Immature natural killer cell (primary cell): Measurements from ENCODE around the gene PIR. TPM values are rescaled to one million over a fixed set of nuclear protein-coding genes. Genes with fewer than 3 reads are reported as not detected.

Source experiments
- DNase-seq, 3 donors: peaks; one replicate each; pipeline ENCODE4 v3.0.0; 2022; ENCODE audit warnings: mixed read lengths in 1 of 3
- H3K27ac Mint-ChIP-seq, 6 donors: one replicate each; pipeline ENCODE4 v1.8.0; 2020; ENCODE audit warnings: mixed read lengths in 6 of 6, mild to moderate bottlenecking in 5 of 6, inconsistent platforms in 4 of 6, moderate library complexity in 3 of 6
- H3K27me3 Mint-ChIP-seq, 3 donors: one replicate each; pipeline ENCODE4 v1.8.0; 2020 to 2021; ENCODE audit warnings: low read depth in 3 of 3, mild to moderate bottlenecking in 3 of 3, mixed read lengths in 3 of 3, moderate library complexity in 3 of 3, inconsistent platforms in 1 of 3
- H3K36me3 Mint-ChIP-seq, 3 donors: one replicate each; pipeline ENCODE4 v1.8.0; 2020; ENCODE audit warnings: mixed read lengths in 3 of 3, inconsistent platforms in 2 of 3, mild to moderate bottlenecking in 2 of 3
- H3K4me1 Mint-ChIP-seq, 2 donors: one replicate each; pipeline ENCODE4 v1.8.0; 2020; ENCODE audit warnings: inconsistent platforms in 2 of 2, mild to moderate bottlenecking in 2 of 2, mixed read lengths in 2 of 2, moderate library complexity in 1 of 2
- H3K4me3 Mint-ChIP-seq, 5 donors: one replicate each; pipeline ENCODE4 v1.8.0; 2020; ENCODE audit warnings: mild to moderate bottlenecking in 5 of 5, mixed read lengths in 5 of 5, inconsistent platforms in 3 of 5, moderate library complexity in 3 of 5
- H3K9me3 Mint-ChIP-seq, 6 donors: one replicate each; pipeline ENCODE4 v1.8.0; 2020; ENCODE audit warnings: mild to moderate bottlenecking in 6 of 6, mixed read lengths in 6 of 6, inconsistent platforms in 4 of 6, moderate library complexity in 3 of 6
- polyA plus RNA-seq, 3 donors: library from polyadenylated mRNA; unstranded; fragments of 300-500 nt; fragmentation: Illumina TruSeq; gene quantifications; one replicate each; pipeline ENCODE4 v1.2.3, GENCODE V29; 2021

The PIR gene
- polyA plus RNA-seq, 3 donors from 2014 or later, result 0.76 TPM; not detected in 2

- H3K36me3 Mint-ChIP-seq, result no peaks in the 10 kb centered on the region
- DNase-seq, result no peak
- peaks cover 0 to 2% (median 0%) of the 10 kb centered on the region in 6 donors for H3K9me3 Mint-ChIP-seq
- no peak overlapping the region for H3K4me3 Mint-ChIP-seq
- H3K27me3 Mint-ChIP-seq, result peaks cover 2 to 4% (median 4%) of the 10 kb centered on the region in 3 donors
- H3K4me1 Mint-ChIP-seq, result no peaks in the 10 kb centered on the region
- no peak overlapping the region for H3K27ac Mint-ChIP-seq
These were observed 23.5 kb downstream of the PIR start for GRCh38 chrX:15469613-15470012.

GRCh38 chrX:15468036-15468435, 25.1 kb downstream of the PIR start:
- Mint-ChIP-seq H3K9me3 (peaks cover 0 to 2% (median 0%) of the 10 kb centered on the region in 6 donors), H3K27me3 (peaks cover 2 to 4% (median 4%) of the 10 kb centered on the region in 3 donors), H3K4me3 (no peak overlapping the region), H3K36me3 (no peaks in the 10 kb centered on the region), H3K4me1 (no peaks in the 10 kb centered on the region), H3K27ac (no peak overlapping the region)
- no peak for DNase-seq

- Mint-ChIP-seq H3K27ac (no peak overlapping the region), H3K4me1 (no peaks in the 10 kb centered on the region), H3K9me3 (no peaks in the 10 kb centered on the region), H3K36me3 (no peaks in the 10 kb centered on the region), H3K27me3 (peaks cover 2 to 3% (median 2%) of the 10 kb centered on the region in 3 donors), H3K4me3 (no peak overlapping the region)
- DNase-seq, result no peak
These were observed 27.1 kb downstream of the PIR start for GRCh38 chrX:15465896-15466651.

- H3K27me3 Mint-ChIP-seq, result peaks cover 2% of the 10 kb centered on the region in 3 donors
- H3K9me3 Mint-ChIP-seq, result no peaks in the 10 kb centered on the region
- no peak overlapping the region for H3K4me3 Mint-ChIP-seq
- DNase-seq, result no peak
- H3K4me1 Mint-ChIP-seq, result no peaks in the 10 kb centered on the region
- no peak overlapping the region for H3K27ac Mint-ChIP-seq
- no peaks in the 10 kb centered on the region for H3K36me3 Mint-ChIP-seq
These were observed 27.8 kb downstream of the PIR start for GRCh38 chrX:15465347-15465746.

GRCh38 chrX:15464704-15465103, 28.4 kb downstream of the PIR start:
- H3K27me3 Mint-ChIP-seq, result peaks cover 2% of the 10 kb centered on the region in 3 donors
- no peak overlapping the region for H3K4me3 Mint-ChIP-seq
- no peak for DNase-seq
- H3K9me3 Mint-ChIP-seq, result no peaks in the 10 kb centered on the region
- H3K4me1 Mint-ChIP-seq, result no peaks in the 10 kb centered on the region
- H3K36me3 Mint-ChIP-seq, result no peaks in the 10 kb centered on the region
- no peak overlapping the region for H3K27ac Mint-ChIP-seq

- no peaks in the 10 kb centered on the region for H3K9me3 Mint-ChIP-seq
- no peak for DNase-seq
- H3K4me1 Mint-ChIP-seq, result no peaks in the 10 kb centered on the region
- H3K36me3 Mint-ChIP-seq, result no peaks in the 10 kb centered on the region
- H3K4me3 Mint-ChIP-seq, result no peak overlapping the region
- H3K27ac Mint-ChIP-seq, result no peak overlapping the region
- peaks cover 0 to 3% (median 0%) of the 10 kb centered on the region in 3 donors for H3K27me3 Mint-ChIP-seq
These were observed 41.2 kb downstream of the PIR start for GRCh38 chrX:15451913-15452312.

GRCh38 chrX:15448010-15448639, 45.0 kb downstream of the PIR start:
- Mint-ChIP-seq H3K9me3 (no peaks in the 10 kb centered on the region), H3K27ac (no peak overlapping the region), H3K4me3 (no peak overlapping the region), H3K27me3 (peaks cover 0 to 5% (median 2%) of the 10 kb centered on the region in 3 donors), H3K36me3 (no peaks in the 10 kb centered on the region), H3K4me1 (no peaks in the 10 kb centered on the region)
- no peak for DNase-seq

GRCh38 chrX:15441464-15441863, 51.7 kb downstream of the PIR start:
- DNase-seq, result no peak
- Mint-ChIP-seq H3K4me3 (no peak overlapping the region), H3K27me3 (peaks cover 0 to 12% (median 6%) of the 10 kb centered on the region in 3 donors), H3K9me3 (peaks cover 0 to 2% (median 0%) of the 10 kb centered on the region in 6 donors), H3K4me1 (no peaks in the 10 kb centered on the region), H3K36me3 (no peaks in the 10 kb centered on the region), H3K27ac (no peak overlapping the region)

- Mint-ChIP-seq H3K36me3 (no peaks in the 10 kb centered on the region), H3K9me3 (peaks cover 0 to 2% (median 0%) of the 10 kb centered on the region in 6 donors), H3K4me3 (no peak overlapping the region), H3K27ac (no peak overlapping the region), H3K27me3 (peaks cover 0 to 10% (median 10%) of the 10 kb centered on the region in 3 donors), H3K4me1 (no peaks in the 10 kb centered on the region)
- no peak for DNase-seq
These were observed 54.8 kb downstream of the PIR start for GRCh38 chrX:15438332-15438731.

- H3K9me3 Mint-ChIP-seq, result peaks cover 0 to 2% (median 0%) of the 10 kb centered on the region in 6 donors
- DNase-seq, result no peak
- H3K27me3 Mint-ChIP-seq, result peaks cover 0 to 12% (median 12%) of the 10 kb centered on the region in 3 donors
- H3K4me1 Mint-ChIP-seq, result no peaks in the 10 kb centered on the region
- H3K27ac Mint-ChIP-seq, result no peak overlapping the region
- H3K4me3 Mint-ChIP-seq, result no peak overlapping the region
- H3K36me3 Mint-ChIP-seq, result no peaks in the 10 kb centered on the region
These were observed 55.4 kb downstream of the PIR start for GRCh38 chrX:15437724-15438123.

- Mint-ChIP-seq H3K4me1 (no peaks in the 10 kb centered on the region), H3K36me3 (no peaks in the 10 kb centered on the region), H3K27me3 (peaks cover 0 to 16% (median 12%) of the 10 kb centered on the region in 3 donors), H3K4me3 (no peak overlapping the region), H3K9me3 (no peaks in the 10 kb centered on the region), H3K27ac (no peak overlapping the region)
- DNase-seq, result no peak
These were observed 57.1 kb downstream of the PIR start for GRCh38 chrX:15435836-15436619.

- no peak for DNase-seq
- no peak overlapping the region for H3K4me3 Mint-ChIP-seq
- no peaks in the 10 kb centered on the region for H3K36me3 Mint-ChIP-seq
- H3K27ac Mint-ChIP-seq, result no peak overlapping the region
- H3K27me3 Mint-ChIP-seq, result peaks cover 0 to 20% (median 10%) of the 10 kb centered on the region in 3 donors
- no peaks in the 10 kb centered on the region for H3K9me3 Mint-ChIP-seq
- no peaks in the 10 kb centered on the region for H3K4me1 Mint-ChIP-seq
These were observed 58.9 kb downstream of the PIR start for GRCh38 chrX:15434205-15434604.

- no peaks in the 10 kb centered on the region for H3K4me1 Mint-ChIP-seq
- DNase-seq, result no peak
- no peaks in the 10 kb centered on the region for H3K36me3 Mint-ChIP-seq
- H3K27ac Mint-ChIP-seq, result no peak overlapping the region
- no peaks in the 10 kb centered on the region for H3K9me3 Mint-ChIP-seq
- no peak overlapping the region for H3K4me3 Mint-ChIP-seq
- H3K27me3 Mint-ChIP-seq, result peaks cover 0 to 19% (median 9%) of the 10 kb centered on the region in 3 donors
These were observed 62.5 kb downstream of the PIR start for GRCh38 chrX:15430584-15430983.

- Mint-ChIP-seq H3K4me1 (no peaks in the 10 kb centered on the region), H3K27me3 (peaks cover 0 to 19% (median 6%) of the 10 kb centered on the region in 3 donors), H3K36me3 (no peaks in the 10 kb centered on the region), H3K27ac (no peak overlapping the region), H3K9me3 (no peaks in the 10 kb centered on the region), H3K4me3 (no peak overlapping the region)
- no peak for DNase-seq
These were observed 63.1 kb downstream of the PIR start for GRCh38 chrX:15430076-15430475.
